ENCODE results near the gene HEMGN.
"Not testable (repeated sequence)": the region's sequence is repeated elsewhere in the genome, so short reads cannot be mapped to it uniquely, and the experiment has no call there.

GRCh38 chr9:97947094-97947493 is 9.1 kb upstream of the HEMGN start:
- not testable (repeated sequence) for TF ChIP-seq PATZ1 (CRISPR knock-in tag; IDR thresholded peaks at IDR 0.05; ENCODE audit: borderline replicate concordance); TOX (CRISPR knock-in tag; IDR thresholded peaks at IDR 0.05; ENCODE audit: borderline replicate concordance); GLIS3 (CRISPR knock-in tag; IDR thresholded peaks at IDR 0.05); TSHZ2 (CRISPR knock-in tag; IDR thresholded peaks at IDR 0.05); ZFP30 (CRISPR knock-in tag; IDR thresholded peaks at IDR 0.05); ZNF8 (CRISPR knock-in tag; IDR thresholded peaks at IDR 0.05); ZNF565 (CRISPR knock-in tag; conservative IDR thresholded peaks at IDR 0.05; ENCODE audit: low read depth); ISL1 (CRISPR knock-in tag; IDR thresholded peaks at IDR 0.05); CSRNP3 (CRISPR knock-in tag; IDR thresholded peaks at IDR 0.05)
